HCT116 (cell line): Measurements from ENCODE around the gene BPIFB4. TPM values are rescaled to one million over a fixed set of nuclear protein-coding genes. Genes with fewer than 3 reads are reported as not detected.

Experiments
- ATAC-seq: fragments of 200-7000 bp; cut with Tn5 transposase; 2 replicates; pipeline ENCODE4 v1.9.1; 2020; ENCODE audit warnings: mild to moderate bottlenecking, moderate library complexity
- BruUV-seq: library from RNA; stranded (reverse); fragments of 400-500 nt; replicated peaks from 2 replicates; lab custom pipeline; 2021; lab: Mats Ljungman, UMichigan
- CTCF ChIA-PET: fragments of 300-600 bp; sonication (Branson Sonifier 250); formaldehyde crosslinking; loops from one replicate; lab custom pipeline; 2021; ENCODE audit warnings: antibody characterized with exemption; lab: Charles Lee
- POLR2A ChIA-PET: fragments of 300-600, 350-600 bp; sonication (Branson Sonifier 250); formaldehyde crosslinking; loops from one replicate; lab custom pipeline; 2021; ENCODE audit warnings: antibody characterized with exemption; lab: Charles Lee
- RAD21 ChIA-PET, 2 experiments: fragments of 300-600 bp; sonication (Branson Sonifier 250); formaldehyde crosslinking; loops; one replicate each; lab custom pipeline; 2023; ENCODE audit warnings: low total read pairs in 2 of 2; ENCODE audit not compliant: uncharacterized antibody in 2 of 2, unreplicated experiment in 2 of 2, low non-redundant PET in 1 of 2; lab: Charles Lee
- DNase-seq: peaks from one replicate; pipeline ENCODE4 v3.0.0-alpha.2; 2010; ENCODE audit warnings: low read depth, low spot score
- H2AFZ ChIP-seq: fragments of 200-600 bp; shearing (Covaris generic), sonication (generic); 2 replicates; pipeline ENCODE4 v1.6.1; 2017; ENCODE audit warnings: low read depth, mixed run types, mixed read lengths, antibody characterized with exemption, low read length; ENCODE audit not compliant: poor library complexity, severe bottlenecking
- H3K27ac ChIP-seq: 2 replicates; pipeline ENCODE4 v1.5.1; 2012; ENCODE audit warnings: low read depth, low read length
- H3K27me3 ChIP-seq: fragments of 200-600 bp; sonication (generic); 2 replicates; pipeline ENCODE4 v1.6.1; 2016; ENCODE audit warnings: mixed run types, low read length, mixed read lengths; ENCODE audit not compliant: insufficient read depth
- H3K36me3 ChIP-seq, 2 experiments: fragments of 200-500 bp in 1 of 2; fragments of 200-600 bp in 1 of 2; sonication (Bioruptor generic) in 1 of 2; sonication (generic) in 1 of 2; 2 replicates each; pipeline versions ENCODE4 v1.5.1 to v1.6.1; 2014 to 2016; ENCODE audit warnings: low read length in 2 of 2, inconsistent platforms in 1 of 2, mixed read lengths in 1 of 2, mixed run types in 1 of 2; ENCODE audit not compliant: insufficient read depth in 2 of 2, control insufficient read depth in 1 of 2
- H3K4me1 ChIP-seq, 2 experiments: fragments of 200-600 bp in 1 of 2; sonication (generic) in 1 of 2; 2 replicates each; pipeline versions ENCODE4 v1.5.1 to v1.6.1; 2012 to 2017; ENCODE audit warnings: low read length in 2 of 2, inconsistent platforms in 1 of 2, mild to moderate bottlenecking in 1 of 2, mixed read lengths in 1 of 2, mixed run types in 1 of 2, moderate library complexity in 1 of 2; ENCODE audit not compliant: insufficient read depth in 2 of 2, control insufficient read depth in 1 of 2
- H3K4me2 ChIP-seq: fragments of 200-600 bp; sonication (generic); 2 replicates; pipeline ENCODE4 v1.6.1; 2017; ENCODE audit warnings: mixed run types, low read length, mixed read lengths
- H3K4me3 ChIP-seq, 2 experiments: fragments of 200-600 bp in 1 of 2; sonication (generic) in 1 of 2; replicated peaks in 1 of 2; 2 replicates each; pipeline ENCODE4 v1.5.1; 2011 to 2016; ENCODE audit warnings: low read length in 2 of 2, control low read depth in 1 of 2, low read depth in 1 of 2, mild to moderate bottlenecking in 1 of 2, mixed read lengths in 1 of 2, mixed run types in 1 of 2
- H3K79me2 ChIP-seq: fragments of 200-600 bp; sonication (generic); 2 replicates; pipeline ENCODE4 v1.6.1; 2017; ENCODE audit warnings: mild to moderate bottlenecking, mixed run types, low read length, moderate library complexity, mixed read lengths; ENCODE audit not compliant: insufficient read depth
- H3K9ac ChIP-seq: fragments of 200-600 bp; sonication (generic); 2 replicates; pipeline ENCODE4 v1.6.1; 2016; ENCODE audit warnings: low read length, mixed read lengths
- H3K9me2 ChIP-seq: fragments of 200-600 bp; sonication (generic), shearing (Covaris generic); 2 replicates; pipeline ENCODE4 v1.6.1; 2017; ENCODE audit warnings: mixed run types, mild to moderate bottlenecking, moderate library complexity; ENCODE audit not compliant: insufficient read depth
- H3K9me3 ChIP-seq, 2 experiments: fragments of 200-500 bp in 1 of 2; fragments of 200-600 bp in 1 of 2; sonication (Bioruptor generic) in 1 of 2; sonication (generic) in 1 of 2; 2 replicates each; pipeline ENCODE4 v1.6.1; 2014 to 2017; ENCODE audit warnings: low read length in 2 of 2, mixed read lengths in 2 of 2, inconsistent platforms in 1 of 2, low read depth in 1 of 2, mild to moderate bottlenecking in 1 of 2, mixed run types in 1 of 2, moderate library complexity in 1 of 2; ENCODE audit not compliant: control insufficient read depth in 1 of 2, insufficient read depth in 1 of 2
- H4K20me1 ChIP-seq: fragments of 200-600 bp; sonication (generic), shearing (Covaris generic); 2 replicates; pipeline ENCODE4 v1.6.1; 2017; ENCODE audit warnings: mixed run types, mild to moderate bottlenecking, moderate library complexity; ENCODE audit not compliant: insufficient read depth
- CBX3 ChIP-seq: IDR thresholded peaks from 2 replicates; pipeline ENCODE4 v1.6.1; 2012; ENCODE audit warnings: low read depth
- CEBPB ChIP-seq: IDR thresholded peaks from 2 replicates; pipeline ENCODE4 v1.6.1; 2012; ENCODE audit warnings: low read depth
- EGR1 ChIP-seq: IDR thresholded peaks from 2 replicates; pipeline ENCODE4 v1.6.1; 2012; ENCODE audit warnings: low read depth
- ELF1 ChIP-seq: IDR thresholded peaks from 2 replicates; pipeline ENCODE4 v1.6.1; 2012; ENCODE audit warnings: low read depth, borderline replicate concordance
- EZH2 ChIP-seq: fragments of 200-600 bp; sonication (generic); IDR thresholded peaks from 2 replicates; pipeline ENCODE4 v1.6.1; 2017; ENCODE audit warnings: antibody characterized with exemption, mixed run types
- EZH2phosphoT487 ChIP-seq: fragments of 200-600 bp; IDR thresholded peaks from 2 replicates; pipeline ENCODE4 v1.6.1; 2018; ENCODE audit warnings: antibody characterized with exemption, borderline replicate concordance
- JUND ChIP-seq: IDR thresholded peaks from 2 replicates; pipeline ENCODE4 v1.6.1; 2012
- POLR2AphosphoS5 ChIP-seq: IDR thresholded peaks from 2 replicates; pipeline ENCODE4 v1.6.1; 2011; ENCODE audit warnings: mild to moderate bottlenecking, low read depth, low read length, moderate library complexity
- RAD21 ChIP-seq: IDR thresholded peaks from 2 replicates; pipeline ENCODE4 v1.6.1; 2012; ENCODE audit warnings: low read depth, mild to moderate bottlenecking
- SP1 ChIP-seq: IDR thresholded peaks from 2 replicates; pipeline ENCODE4 v1.6.1; 2012; ENCODE audit warnings: low read depth
- SRF ChIP-seq: IDR thresholded peaks from 2 replicates; pipeline ENCODE4 v1.6.1; 2012; ENCODE audit warnings: low read depth
- TCF7L2 ChIP-seq: IDR thresholded peaks from 2 replicates; pipeline ENCODE4 v1.7.0; 2011; ENCODE audit warnings: borderline replicate concordance, inconsistent platforms; ENCODE audit not compliant: insufficient read depth, insufficient read length; ENCODE audit errors: extremely low read depth
- YY1 ChIP-seq: IDR thresholded peaks from 2 replicates; pipeline ENCODE4 v1.6.1; 2011; ENCODE audit warnings: low read length, low read depth, moderate library complexity, mild to moderate bottlenecking; ENCODE audit not compliant: insufficient replicate concordance; ENCODE audit errors: extremely low read depth
- ZFX ChIP-seq: fragments of 450-650 bp; IDR thresholded peaks from 2 replicates; pipeline ENCODE4 v1.6.1; 2017
- ZNF274 ChIP-seq: fragments of 200-500 bp; sonication (Bioruptor generic); IDR thresholded peaks from 2 replicates; pipeline ENCODE4 v1.6.1; 2014; ENCODE audit warnings: mild to moderate bottlenecking, low read depth, low read length, inconsistent platforms
- intact Hi-C: fragments of 100-400 bp; cut with micrococcal nuclease; formaldehyde crosslinking; loops from 2 replicates; pipeline ENCODE4 v1.10.0; 2022
- total RNA-seq: library from RNA; stranded (reverse); gene quantifications from one replicate; pipeline ENCODE4 v1.2.1, GENCODE V29; 2021; ENCODE audit not compliant: unreplicated experiment
- TF ChIP-seq, protein P1 (sequence below): IDR thresholded peaks from 2 replicates; pipeline ENCODE4 v1.6.1; 2012; ENCODE audit warnings: low read depth
- TF ChIP-seq, protein P2 (sequence below): IDR thresholded peaks from 2 replicates; pipeline ENCODE4 v1.6.1; 2012
- TF ChIP-seq, protein P3 (sequence below), 3 experiments: fragments of 200-600 bp in 1 of 3; sonication (generic) in 1 of 3; IDR thresholded peaks in 2 of 3; conservative IDR thresholded peaks in 1 of 3; 2 replicates each; pipeline ENCODE4 v1.5.1; 2012 to 2017; ENCODE audit warnings: low read depth in 2 of 3, low read length in 2 of 3, antibody characterized with exemption in 1 of 3, borderline replicate concordance in 1 of 3, control low read depth in 1 of 3, mild to moderate bottlenecking in 1 of 3, mixed read lengths in 1 of 3, mixed run types in 1 of 3, moderate library complexity in 1 of 3; ENCODE audit not compliant: insufficient read depth in 1 of 3
- TF ChIP-seq, protein P4 (sequence below): IDR thresholded peaks from 2 replicates; pipeline ENCODE4 v1.6.1; 2012

The BPIFB4 gene
- total RNA-seq, 1 experiment from 2014 or later: not detected

DNA sequence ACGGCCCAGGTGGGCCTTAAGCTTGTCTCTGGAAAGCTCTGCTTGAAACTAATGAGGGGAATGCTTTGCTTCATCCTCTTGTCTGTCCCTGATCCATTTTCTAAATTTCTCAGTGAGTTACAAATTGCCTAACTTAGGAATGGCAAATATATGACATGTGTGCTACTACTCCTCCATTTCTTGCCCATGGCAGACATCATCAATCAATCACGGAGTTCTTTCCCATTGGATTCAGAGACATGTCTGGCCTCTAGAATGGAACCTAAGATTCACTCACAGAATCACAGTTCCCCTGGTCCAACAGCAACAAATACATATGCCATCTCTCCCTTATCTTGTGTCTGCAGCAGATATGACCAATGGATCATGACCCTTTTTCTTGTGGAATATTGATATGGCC, 6.6 kb upstream of the BPIFB4 start:
- intact Hi-C loops: no loop called here
- no peaks in the 10 kb centered on the region for H3K9me2 ChIP-seq
- ATAC-seq: no peak
- H3K4me2 ChIP-seq: no peak overlapping the region
- TF ChIP-seq, protein P1, sequence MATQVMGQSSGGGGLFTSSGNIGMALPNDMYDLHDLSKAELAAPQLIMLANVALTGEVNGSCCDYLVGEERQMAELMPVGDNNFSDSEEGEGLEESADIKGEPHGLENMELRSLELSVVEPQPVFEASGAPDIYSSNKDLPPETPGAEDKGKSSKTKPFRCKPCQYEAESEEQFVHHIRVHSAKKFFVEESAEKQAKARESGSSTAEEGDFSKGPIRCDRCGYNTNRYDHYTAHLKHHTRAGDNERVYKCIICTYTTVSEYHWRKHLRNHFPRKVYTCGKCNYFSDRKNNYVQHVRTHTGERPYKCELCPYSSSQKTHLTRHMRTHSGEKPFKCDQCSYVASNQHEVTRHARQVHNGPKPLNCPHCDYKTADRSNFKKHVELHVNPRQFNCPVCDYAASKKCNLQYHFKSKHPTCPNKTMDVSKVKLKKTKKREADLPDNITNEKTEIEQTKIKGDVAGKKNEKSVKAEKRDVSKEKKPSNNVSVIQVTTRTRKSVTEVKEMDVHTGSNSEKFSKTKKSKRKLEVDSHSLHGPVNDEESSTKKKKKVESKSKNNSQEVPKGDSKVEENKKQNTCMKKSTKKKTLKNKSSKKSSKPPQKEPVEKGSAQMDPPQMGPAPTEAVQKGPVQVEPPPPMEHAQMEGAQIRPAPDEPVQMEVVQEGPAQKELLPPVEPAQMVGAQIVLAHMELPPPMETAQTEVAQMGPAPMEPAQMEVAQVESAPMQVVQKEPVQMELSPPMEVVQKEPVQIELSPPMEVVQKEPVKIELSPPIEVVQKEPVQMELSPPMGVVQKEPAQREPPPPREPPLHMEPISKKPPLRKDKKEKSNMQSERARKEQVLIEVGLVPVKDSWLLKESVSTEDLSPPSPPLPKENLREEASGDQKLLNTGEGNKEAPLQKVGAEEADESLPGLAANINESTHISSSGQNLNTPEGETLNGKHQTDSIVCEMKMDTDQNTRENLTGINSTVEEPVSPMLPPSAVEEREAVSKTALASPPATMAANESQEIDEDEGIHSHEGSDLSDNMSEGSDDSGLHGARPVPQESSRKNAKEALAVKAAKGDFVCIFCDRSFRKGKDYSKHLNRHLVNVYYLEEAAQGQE: no peak
- TF ChIP-seq ELF1 (no peak), ZNF274 (no peak), EZH2 (no peak), SRF (no peak), POLR2AphosphoS5 (no peak), CBX3 (no peak), JUND (no peak), TCF7L2 (no peak), ZFX (no peak), CEBPB (no peak), EGR1 (no peak), EZH2phosphoT487 (no peak), SP1 (no peak), RAD21 (no peak), YY1 (no peak)
- TF ChIP-seq, protein P2, sequence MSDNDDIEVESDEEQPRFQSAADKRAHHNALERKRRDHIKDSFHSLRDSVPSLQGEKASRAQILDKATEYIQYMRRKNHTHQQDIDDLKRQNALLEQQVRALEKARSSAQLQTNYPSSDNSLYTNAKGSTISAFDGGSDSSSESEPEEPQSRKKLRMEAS: no peak
- TF ChIP-seq, protein P3, sequence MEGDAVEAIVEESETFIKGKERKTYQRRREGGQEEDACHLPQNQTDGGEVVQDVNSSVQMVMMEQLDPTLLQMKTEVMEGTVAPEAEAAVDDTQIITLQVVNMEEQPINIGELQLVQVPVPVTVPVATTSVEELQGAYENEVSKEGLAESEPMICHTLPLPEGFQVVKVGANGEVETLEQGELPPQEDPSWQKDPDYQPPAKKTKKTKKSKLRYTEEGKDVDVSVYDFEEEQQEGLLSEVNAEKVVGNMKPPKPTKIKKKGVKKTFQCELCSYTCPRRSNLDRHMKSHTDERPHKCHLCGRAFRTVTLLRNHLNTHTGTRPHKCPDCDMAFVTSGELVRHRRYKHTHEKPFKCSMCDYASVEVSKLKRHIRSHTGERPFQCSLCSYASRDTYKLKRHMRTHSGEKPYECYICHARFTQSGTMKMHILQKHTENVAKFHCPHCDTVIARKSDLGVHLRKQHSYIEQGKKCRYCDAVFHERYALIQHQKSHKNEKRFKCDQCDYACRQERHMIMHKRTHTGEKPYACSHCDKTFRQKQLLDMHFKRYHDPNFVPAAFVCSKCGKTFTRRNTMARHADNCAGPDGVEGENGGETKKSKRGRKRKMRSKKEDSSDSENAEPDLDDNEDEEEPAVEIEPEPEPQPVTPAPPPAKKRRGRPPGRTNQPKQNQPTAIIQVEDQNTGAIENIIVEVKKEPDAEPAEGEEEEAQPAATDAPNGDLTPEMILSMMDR (IDR thresholded peaks at IDR 0.05 in 2 of 3, conservative IDR thresholded peaks at IDR 0.05 in 1 of 3; ENCODE audit: borderline replicate concordance in 1 of 3, insufficient read depth in 1 of 3, low read depth in 2 of 3, low read length in 2 of 3): no peak
- TF ChIP-seq, protein P4, sequence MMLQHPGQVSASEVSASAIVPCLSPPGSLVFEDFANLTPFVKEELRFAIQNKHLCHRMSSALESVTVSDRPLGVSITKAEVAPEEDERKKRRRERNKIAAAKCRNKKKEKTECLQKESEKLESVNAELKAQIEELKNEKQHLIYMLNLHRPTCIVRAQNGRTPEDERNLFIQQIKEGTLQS: no peak
- CTCF ChIA-PET: no interaction called here
- H3K27ac ChIP-seq: no peak overlapping the region
- no TSS peak for BruUV-seq
- RAD21 ChIA-PET: no interaction called here
- H3K9ac ChIP-seq: no peak overlapping the region
- no peak for DNase-seq
- H3K4me3 ChIP-seq: no peak overlapping the region
- H3K79me2 ChIP-seq: no peaks in the 10 kb centered on the region
- H4K20me1 ChIP-seq: no peaks in the 10 kb centered on the region
- no peaks in the 10 kb centered on the region for H3K9me3 ChIP-seq
- peaks cover 8 to 17% of the 10 kb centered on the region in 2 experiments; a peak in 3 of 4 replicates for H3K4me1 ChIP-seq
- H2AFZ ChIP-seq: no peak overlapping the region
- no peaks in the 10 kb centered on the region for H3K27me3 ChIP-seq
- no peaks in the 10 kb centered on the region for H3K36me3 ChIP-seq
- POLR2A ChIA-PET: no interaction called here
